ENCODE measurements around the gene DOCK2. TPM values are rescaled to one million over a fixed set of nuclear protein-coding genes. Genes with fewer than 3 reads are reported as not detected.
"Not testable (repeated sequence)": the region's sequence is repeated elsewhere in the genome, so short reads cannot be mapped to it uniquely, and the experiment has no call there.

The DOCK2 gene
- total RNA-seq, 1 donor from 2014 or later: 6.5 TPM

DNA sequence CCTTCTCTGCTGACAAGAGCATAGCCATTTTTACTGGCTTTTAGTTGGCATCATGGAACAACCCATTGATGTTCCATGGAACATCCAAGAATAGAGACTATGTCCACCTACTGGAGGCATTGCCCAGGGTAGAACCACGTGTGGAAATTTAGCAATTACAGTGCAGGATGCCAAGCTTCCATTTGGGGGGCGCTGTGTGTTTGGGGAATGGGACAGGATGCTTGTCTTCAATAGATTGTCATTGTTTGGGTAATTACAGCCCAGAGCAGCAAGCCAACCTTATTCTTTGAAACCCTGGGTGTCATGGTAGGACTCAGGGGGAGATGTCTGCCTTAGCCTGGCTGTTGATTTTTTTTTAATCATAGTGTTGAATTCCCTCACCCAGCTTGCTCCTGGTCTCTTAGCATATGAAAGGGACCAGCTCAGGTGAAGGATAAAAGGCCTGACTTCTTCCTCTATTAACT, 171.1 kb downstream of the DOCK2 start:
- Mint-ChIP-seq H3K36me3 (ENCODE audit: low read depth, unreplicated experiment) (no peaks in the 10 kb centered on the region), H3K27me3 (ENCODE audit: unreplicated experiment) (peaks cover 1% of the 10 kb centered on the region), H3K4me3 (ENCODE audit: unreplicated experiment) (no peak overlapping the region), H3K27ac (ENCODE audit: unreplicated experiment) (no peak overlapping the region), H3K4me1 (ENCODE audit: unreplicated experiment) (peaks cover 24% of the 10 kb centered on the region), H3K9me3 (ENCODE audit: unreplicated experiment) (no peaks in the 10 kb centered on the region)
- TF ChIP-seq, protein P1, sequence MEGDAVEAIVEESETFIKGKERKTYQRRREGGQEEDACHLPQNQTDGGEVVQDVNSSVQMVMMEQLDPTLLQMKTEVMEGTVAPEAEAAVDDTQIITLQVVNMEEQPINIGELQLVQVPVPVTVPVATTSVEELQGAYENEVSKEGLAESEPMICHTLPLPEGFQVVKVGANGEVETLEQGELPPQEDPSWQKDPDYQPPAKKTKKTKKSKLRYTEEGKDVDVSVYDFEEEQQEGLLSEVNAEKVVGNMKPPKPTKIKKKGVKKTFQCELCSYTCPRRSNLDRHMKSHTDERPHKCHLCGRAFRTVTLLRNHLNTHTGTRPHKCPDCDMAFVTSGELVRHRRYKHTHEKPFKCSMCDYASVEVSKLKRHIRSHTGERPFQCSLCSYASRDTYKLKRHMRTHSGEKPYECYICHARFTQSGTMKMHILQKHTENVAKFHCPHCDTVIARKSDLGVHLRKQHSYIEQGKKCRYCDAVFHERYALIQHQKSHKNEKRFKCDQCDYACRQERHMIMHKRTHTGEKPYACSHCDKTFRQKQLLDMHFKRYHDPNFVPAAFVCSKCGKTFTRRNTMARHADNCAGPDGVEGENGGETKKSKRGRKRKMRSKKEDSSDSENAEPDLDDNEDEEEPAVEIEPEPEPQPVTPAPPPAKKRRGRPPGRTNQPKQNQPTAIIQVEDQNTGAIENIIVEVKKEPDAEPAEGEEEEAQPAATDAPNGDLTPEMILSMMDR (IDR thresholded peaks at IDR 0.05; ENCODE audit: unreplicated experiment): no peak
- no peak for DNase-seq (ENCODE audit: low spot score)

GRCh38 chr5:169808880-169809279, 171.8 kb downstream of the DOCK2 start:
- H3K36me3 Mint-ChIP-seq (ENCODE audit: low read depth, unreplicated experiment); H3K4me3 Mint-ChIP-seq (ENCODE audit: unreplicated experiment); H3K27me3 Mint-ChIP-seq (ENCODE audit: unreplicated experiment); DNase-seq (ENCODE audit: low spot score); H3K9me3 Mint-ChIP-seq (ENCODE audit: unreplicated experiment); H3K27ac Mint-ChIP-seq (ENCODE audit: unreplicated experiment): not testable (repeated sequence)
- peaks cover 21% of the 10 kb centered on the region for H3K4me1 Mint-ChIP-seq (ENCODE audit: unreplicated experiment)

- DNase-seq (ENCODE audit: low spot score): no peak
- Mint-ChIP-seq H3K9me3 (ENCODE audit: unreplicated experiment) (no peaks in the 10 kb centered on the region), H3K27ac (ENCODE audit: unreplicated experiment) (no peak overlapping the region), H3K27me3 (ENCODE audit: unreplicated experiment) (peaks cover 1% of the 10 kb centered on the region), H3K4me3 (ENCODE audit: unreplicated experiment) (no peak overlapping the region), H3K4me1 (ENCODE audit: unreplicated experiment) (peaks cover 21% of the 10 kb centered on the region), H3K36me3 (ENCODE audit: low read depth, unreplicated experiment) (no peaks in the 10 kb centered on the region)
- TF ChIP-seq, protein P1 (IDR thresholded peaks at IDR 0.05; ENCODE audit: unreplicated experiment): no peak
These were observed 172.2 kb downstream of the DOCK2 start for GRCh38 chr5:169809281-169809680.

DNA sequence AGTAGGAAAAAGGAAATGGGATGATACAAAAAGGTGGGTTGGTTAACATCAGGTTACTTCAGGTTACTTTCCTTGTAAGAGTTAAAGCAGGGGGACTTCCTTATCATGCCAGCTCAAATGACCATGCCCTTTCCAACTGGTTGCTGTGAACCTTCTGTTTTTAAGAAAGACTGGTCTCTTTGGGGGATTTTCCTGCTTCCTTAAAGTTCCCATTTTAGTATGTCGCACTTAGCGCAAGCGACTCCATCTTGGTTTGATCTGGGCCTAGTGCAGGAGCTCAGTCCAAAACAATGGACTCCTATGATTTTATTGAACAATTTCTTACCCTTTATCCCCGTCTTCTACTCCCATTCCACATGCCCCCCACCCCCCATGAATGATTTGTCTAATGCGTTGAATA, 173.4 kb downstream of the DOCK2 start:
- TF ChIP-seq, protein P1 (IDR thresholded peaks at IDR 0.05; ENCODE audit: unreplicated experiment): no peak
- peaks cover 1% of the 10 kb centered on the region for H3K27me3 Mint-ChIP-seq (ENCODE audit: unreplicated experiment)
- H3K9me3 Mint-ChIP-seq (ENCODE audit: unreplicated experiment): no peaks in the 10 kb centered on the region
- H3K4me1 Mint-ChIP-seq (ENCODE audit: unreplicated experiment): peaks cover 21% of the 10 kb centered on the region
- H3K36me3 Mint-ChIP-seq (ENCODE audit: low read depth, unreplicated experiment): no peaks in the 10 kb centered on the region
- H3K27ac Mint-ChIP-seq (ENCODE audit: unreplicated experiment): no peak overlapping the region
- no peak overlapping the region for H3K4me3 Mint-ChIP-seq (ENCODE audit: unreplicated experiment)
- DNase-seq (ENCODE audit: low spot score): no peak

GRCh38 chr5:169811023-169811422, 173.9 kb downstream of the DOCK2 start:
- TF ChIP-seq, protein P1 (IDR thresholded peaks at IDR 0.05; ENCODE audit: unreplicated experiment): no peak
- Mint-ChIP-seq H3K27me3 (ENCODE audit: unreplicated experiment) (peaks cover 1% of the 10 kb centered on the region), H3K4me1 (ENCODE audit: unreplicated experiment) (peaks cover 21% of the 10 kb centered on the region), H3K36me3 (ENCODE audit: low read depth, unreplicated experiment) (no peaks in the 10 kb centered on the region), H3K9me3 (ENCODE audit: unreplicated experiment) (no peaks in the 10 kb centered on the region), H3K4me3 (ENCODE audit: unreplicated experiment) (no peak overlapping the region), H3K27ac (ENCODE audit: unreplicated experiment) (no peak overlapping the region)
- DNase-seq (ENCODE audit: low spot score): no peak

Data from endothelial cell (in vitro differentiated cells).